HG02678 (cell line): Measurements from ENCODE around the gene PARD6A.
A peak's percentile ranks its signal among the peaks of the same experiment; 100 is the strongest.

Experiments used
- ATAC-seq: cut with Tn5 transposase; IDR thresholded peaks from one replicate; pipeline ENCODE4 v1.9.1; 2021; ENCODE audit warnings: mild to moderate bottlenecking, moderate library complexity; ENCODE audit not compliant: unreplicated experiment

Gene PARD6A

GRCh38 chr16:67653789-67654402 lies 6.9 kb upstream of the PARD6A start:
- no peak for ATAC-seq

- ATAC-seq: no peak
Measured at GRCh38 chr16:67654403-67654911, 6.3 kb upstream of the PARD6A start.

GRCh38 chr16:67655363-67655762 lies 5.4 kb upstream of the PARD6A start:
- no peak for ATAC-seq

- no peak for ATAC-seq
Measured at GRCh38 chr16:67656344-67657016, 4.3 kb upstream of the PARD6A start.

- ATAC-seq: no peak
Measured at GRCh38 chr16:67657017-67657608, 3.6 kb upstream of the PARD6A start.

GRCh38 chr16:67657751-67658518 lies 2.8 kb upstream of the PARD6A start:
- no peak for ATAC-seq

GRCh38 chr16:67658849-67659674 lies 1.7 kb upstream of the PARD6A start:
- no peak for ATAC-seq

- peak; percentile 57 for ATAC-seq
Measured at GRCh38 chr16:67659675-67660563, 841 bp upstream of the PARD6A start, which contains the start of gene ACD. Gene ACD (minus strand): TSS chr16:67660260. CDS start chr16:67660220, 40 bp downstream.

GRCh38 chr16:67661101-67661761 lies 471 bp downstream of the PARD6A start:
- peak; percentile 1 for ATAC-seq

GRCh38 chr16:67661886-67662652 lies 1.3 kb downstream of the PARD6A start:
- ATAC-seq: no peak

- ATAC-seq: no peak
Measured at GRCh38 chr16:67662653-67663010, 1.9 kb downstream of the PARD6A start.

GRCh38 chr16:67663151-67663876 lies 2.6 kb downstream of the PARD6A start:
- no peak for ATAC-seq

- no peak for ATAC-seq
Measured at GRCh38 chr16:67663877-67664222, 3.1 kb downstream of the PARD6A start.

GRCh38 chr16:67664258-67664657 lies 3.5 kb downstream of the PARD6A start:
- ATAC-seq: no peak

GRCh38 chr16:67664871-67665270 lies 4.1 kb downstream of the PARD6A start:
- no peak for ATAC-seq

- ATAC-seq: no peak
Measured at GRCh38 chr16:67665598-67665997, 4.8 kb downstream of the PARD6A start.

GRCh38 chr16:67666032-67666551 lies 5.3 kb downstream of the PARD6A start:
- ATAC-seq: no peak
